Fibroblast of lung (primary cell): ENCODE data around the gene KIAA1191.

ENCODE experiments used
- CTCF ChIP-seq, 2 donors: IDR thresholded peaks in 1 of 2; conservative IDR thresholded peaks in 1 of 2; 1 replicate in 1 of 2; 2 replicates in 1 of 2; pipeline ENCODE4 v1.5.1; 2011 to 2012; ENCODE audit warnings: low read length in 2 of 2, control low read depth in 1 of 2, inconsistent platforms in 1 of 2, low read depth in 1 of 2, mild to moderate bottlenecking in 1 of 2
- EZH2 ChIP-seq: IDR thresholded peaks from 2 replicates; pipeline ENCODE4 v1.5.1; 2012; ENCODE audit warnings: low read length, control low read depth, mild to moderate bottlenecking; ENCODE audit errors: missing control alignments

- TF ChIP-seq CTCF (conservative IDR thresholded peaks at IDR 0.05 in 1 of 2, IDR thresholded peaks at IDR 0.05 in 1 of 2; ENCODE audit: low read depth in 1 of 2, low read length in 2 of 2) (no peak), EZH2 (no peak)
Measured at GRCh38 chr5:176366232-176366894, 4.8 kb upstream of the KIAA1191 start.
